ENCODE measurements around the gene CMKLR1. TPM values are rescaled to one million over a fixed set of nuclear protein-coding genes. Genes with fewer than 3 reads are reported as not detected.

The CMKLR1 gene
- total and polyA plus RNA-seq, 9 of the 15 experiments (the other 6 are each of a cell fraction or from before 2014, with no cell fraction given) = 0.11 to 1.4 (median 0.20) TPM

- TF ChIP-seq, protein P1, sequence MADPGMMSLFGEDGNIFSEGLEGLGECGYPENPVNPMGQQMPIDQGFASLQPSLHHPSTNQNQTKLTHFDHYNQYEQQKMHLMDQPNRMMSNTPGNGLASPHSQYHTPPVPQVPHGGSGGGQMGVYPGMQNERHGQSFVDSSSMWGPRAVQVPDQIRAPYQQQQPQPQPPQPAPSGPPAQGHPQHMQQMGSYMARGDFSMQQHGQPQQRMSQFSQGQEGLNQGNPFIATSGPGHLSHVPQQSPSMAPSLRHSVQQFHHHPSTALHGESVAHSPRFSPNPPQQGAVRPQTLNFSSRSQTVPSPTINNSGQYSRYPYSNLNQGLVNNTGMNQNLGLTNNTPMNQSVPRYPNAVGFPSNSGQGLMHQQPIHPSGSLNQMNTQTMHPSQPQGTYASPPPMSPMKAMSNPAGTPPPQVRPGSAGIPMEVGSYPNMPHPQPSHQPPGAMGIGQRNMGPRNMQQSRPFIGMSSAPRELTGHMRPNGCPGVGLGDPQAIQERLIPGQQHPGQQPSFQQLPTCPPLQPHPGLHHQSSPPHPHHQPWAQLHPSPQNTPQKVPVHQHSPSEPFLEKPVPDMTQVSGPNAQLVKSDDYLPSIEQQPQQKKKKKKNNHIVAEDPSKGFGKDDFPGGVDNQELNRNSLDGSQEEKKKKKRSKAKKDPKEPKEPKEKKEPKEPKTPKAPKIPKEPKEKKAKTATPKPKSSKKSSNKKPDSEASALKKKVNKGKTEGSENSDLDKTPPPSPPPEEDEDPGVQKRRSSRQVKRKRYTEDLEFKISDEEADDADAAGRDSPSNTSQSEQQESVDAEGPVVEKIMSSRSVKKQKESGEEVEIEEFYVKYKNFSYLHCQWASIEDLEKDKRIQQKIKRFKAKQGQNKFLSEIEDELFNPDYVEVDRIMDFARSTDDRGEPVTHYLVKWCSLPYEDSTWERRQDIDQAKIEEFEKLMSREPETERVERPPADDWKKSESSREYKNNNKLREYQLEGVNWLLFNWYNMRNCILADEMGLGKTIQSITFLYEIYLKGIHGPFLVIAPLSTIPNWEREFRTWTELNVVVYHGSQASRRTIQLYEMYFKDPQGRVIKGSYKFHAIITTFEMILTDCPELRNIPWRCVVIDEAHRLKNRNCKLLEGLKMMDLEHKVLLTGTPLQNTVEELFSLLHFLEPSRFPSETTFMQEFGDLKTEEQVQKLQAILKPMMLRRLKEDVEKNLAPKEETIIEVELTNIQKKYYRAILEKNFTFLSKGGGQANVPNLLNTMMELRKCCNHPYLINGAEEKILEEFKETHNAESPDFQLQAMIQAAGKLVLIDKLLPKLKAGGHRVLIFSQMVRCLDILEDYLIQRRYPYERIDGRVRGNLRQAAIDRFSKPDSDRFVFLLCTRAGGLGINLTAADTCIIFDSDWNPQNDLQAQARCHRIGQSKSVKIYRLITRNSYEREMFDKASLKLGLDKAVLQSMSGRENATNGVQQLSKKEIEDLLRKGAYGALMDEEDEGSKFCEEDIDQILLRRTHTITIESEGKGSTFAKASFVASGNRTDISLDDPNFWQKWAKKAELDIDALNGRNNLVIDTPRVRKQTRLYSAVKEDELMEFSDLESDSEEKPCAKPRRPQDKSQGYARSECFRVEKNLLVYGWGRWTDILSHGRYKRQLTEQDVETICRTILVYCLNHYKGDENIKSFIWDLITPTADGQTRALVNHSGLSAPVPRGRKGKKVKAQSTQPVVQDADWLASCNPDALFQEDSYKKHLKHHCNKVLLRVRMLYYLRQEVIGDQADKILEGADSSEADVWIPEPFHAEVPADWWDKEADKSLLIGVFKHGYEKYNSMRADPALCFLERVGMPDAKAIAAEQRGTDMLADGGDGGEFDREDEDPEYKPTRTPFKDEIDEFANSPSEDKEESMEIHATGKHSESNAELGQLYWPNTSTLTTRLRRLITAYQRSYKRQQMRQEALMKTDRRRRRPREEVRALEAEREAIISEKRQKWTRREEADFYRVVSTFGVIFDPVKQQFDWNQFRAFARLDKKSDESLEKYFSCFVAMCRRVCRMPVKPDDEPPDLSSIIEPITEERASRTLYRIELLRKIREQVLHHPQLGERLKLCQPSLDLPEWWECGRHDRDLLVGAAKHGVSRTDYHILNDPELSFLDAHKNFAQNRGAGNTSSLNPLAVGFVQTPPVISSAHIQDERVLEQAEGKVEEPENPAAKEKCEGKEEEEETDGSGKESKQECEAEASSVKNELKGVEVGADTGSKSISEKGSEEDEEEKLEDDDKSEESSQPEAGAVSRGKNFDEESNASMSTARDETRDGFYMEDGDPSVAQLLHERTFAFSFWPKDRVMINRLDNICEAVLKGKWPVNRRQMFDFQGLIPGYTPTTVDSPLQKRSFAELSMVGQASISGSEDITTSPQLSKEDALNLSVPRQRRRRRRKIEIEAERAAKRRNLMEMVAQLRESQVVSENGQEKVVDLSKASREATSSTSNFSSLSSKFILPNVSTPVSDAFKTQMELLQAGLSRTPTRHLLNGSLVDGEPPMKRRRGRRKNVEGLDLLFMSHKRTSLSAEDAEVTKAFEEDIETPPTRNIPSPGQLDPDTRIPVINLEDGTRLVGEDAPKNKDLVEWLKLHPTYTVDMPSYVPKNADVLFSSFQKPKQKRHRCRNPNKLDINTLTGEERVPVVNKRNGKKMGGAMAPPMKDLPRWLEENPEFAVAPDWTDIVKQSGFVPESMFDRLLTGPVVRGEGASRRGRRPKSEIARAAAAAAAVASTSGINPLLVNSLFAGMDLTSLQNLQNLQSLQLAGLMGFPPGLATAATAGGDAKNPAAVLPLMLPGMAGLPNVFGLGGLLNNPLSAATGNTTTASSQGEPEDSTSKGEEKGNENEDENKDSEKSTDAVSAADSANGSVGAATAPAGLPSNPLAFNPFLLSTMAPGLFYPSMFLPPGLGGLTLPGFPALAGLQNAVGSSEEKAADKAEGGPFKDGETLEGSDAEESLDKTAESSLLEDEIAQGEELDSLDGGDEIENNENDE (IDR thresholded peaks at IDR 0.05; ENCODE audit: low read depth, low read length) = no peak
These were observed 18.9 kb upstream of the CMKLR1 start (continued) for GRCh38 chr12:108357834-108358579.

All from K562 (cell line).